PC-3 (cell line): ENCODE measurements around the gene SIX2. TPM values are rescaled to one million over a fixed set of nuclear protein-coding genes. Genes with fewer than 3 reads are reported as not detected.

ENCODE experiments used
- ATAC-seq: fragments of 200-7000 bp; cut with Tn5 transposase; 2 replicates; pipeline ENCODE4 v1.9.1; 2020; ENCODE audit warnings: mild to moderate bottlenecking, moderate library complexity
- BruUV-seq: library from RNA; stranded (reverse); fragments of 400-500 nt; replicated peaks from 2 replicates; lab custom pipeline; 2021; lab: Mats Ljungman, UMichigan
- CTCF ChIA-PET: fragments of 300-600 bp; sonication (Branson Sonifier 250); formaldehyde crosslinking; loops from one replicate; lab custom pipeline; 2022; ENCODE audit warnings: antibody characterized with exemption; lab: Charles Lee
- POLR2A ChIA-PET: fragments of 300-600 bp; sonication (Branson Sonifier 250); formaldehyde crosslinking; loops from one replicate; lab custom pipeline; 2022; ENCODE audit warnings: antibody characterized with exemption; ENCODE audit not compliant: unreplicated experiment; lab: Charles Lee
- DNase-seq: peaks from one replicate; pipeline ENCODE4 v3.0.0-alpha.2; 2015
- H2AFZ ChIP-seq: fragments of 300-600 bp; sonication (generic); 2 replicates; pipeline ENCODE4 v1.6.0; 2016; ENCODE audit warnings: antibody characterized with exemption, low read length
- H3F3A ChIP-seq: fragments of 300-600 bp; sonication (generic); one replicate; pipeline ENCODE4 v1.6.0; 2017; ENCODE audit warnings: antibody characterized with exemption, low read length, control low read depth, mild to moderate bottlenecking; ENCODE audit not compliant: unreplicated experiment
- H3K27ac ChIP-seq: fragments of 300-600 bp; sonication (generic); 2 replicates; pipeline ENCODE4 v1.5.1; 2016; ENCODE audit warnings: mild to moderate bottlenecking, low read length
- H3K27me3 ChIP-seq: fragments of 300-600 bp; sonication (generic); 2 replicates; pipeline ENCODE4 v1.6.1; 2016; ENCODE audit warnings: low read length, mixed read lengths
- H3K36me3 ChIP-seq: fragments of 300-600 bp; sonication (generic); 2 replicates; pipeline ENCODE4 v1.6.1; 2016; ENCODE audit warnings: low read depth, mixed run types, low read length, mixed read lengths
- H3K4me1 ChIP-seq: fragments of 300-600 bp; sonication (generic); 2 replicates; pipeline ENCODE4 v1.5.1; 2016; ENCODE audit warnings: low read length; ENCODE audit not compliant: insufficient read depth
- H3K4me2 ChIP-seq: fragments of 300-600 bp; sonication (generic); 2 replicates; pipeline ENCODE4 v1.6.0; 2016; ENCODE audit warnings: low read length
- H3K4me3 ChIP-seq: fragments of 300-600 bp; sonication (generic); 2 replicates; pipeline ENCODE4 v1.5.1; 2016; ENCODE audit warnings: mild to moderate bottlenecking, low read length, mixed read lengths
- H3K79me2 ChIP-seq: fragments of 300-600 bp; sonication (generic); 2 replicates; pipeline ENCODE4 v1.6.1; 2017; ENCODE audit warnings: low read length, mixed read lengths
- H3K9ac ChIP-seq: fragments of 300-600 bp; sonication (generic); 2 replicates; pipeline ENCODE4 v1.6.0; 2016; ENCODE audit warnings: mild to moderate bottlenecking, low read length
- H3K9me2 ChIP-seq: fragments of 300-600 bp; sonication (generic); replicated peaks from 2 replicates; pipeline ENCODE4 v1.6.1; 2016; ENCODE audit warnings: mixed run types, low read length, mixed read lengths
- H3K9me3 ChIP-seq: fragments of 300-600 bp; sonication (generic); 2 replicates; pipeline ENCODE4 v1.6.1; 2016; ENCODE audit warnings: low read length, mixed read lengths
- H4K20me1 ChIP-seq: fragments of 300-600 bp; sonication (generic); 2 replicates; pipeline ENCODE4 v1.6.1; 2016; ENCODE audit warnings: low read length, mixed read lengths
- EZH2 ChIP-seq: fragments of 300-600 bp; sonication (generic); IDR thresholded peaks from one replicate; pipeline ENCODE4 v1.6.1; 2017; ENCODE audit warnings: antibody characterized with exemption, mild to moderate bottlenecking, low read length; ENCODE audit not compliant: unreplicated experiment
- EZH2phosphoT487 ChIP-seq: fragments of 300-600 bp; sonication (generic); IDR thresholded peaks from 2 replicates; pipeline ENCODE4 v1.6.1; 2018; ENCODE audit warnings: mild to moderate bottlenecking, antibody characterized with exemption, low read length, borderline replicate concordance
- intact Hi-C: fragments of 100-400 bp; cut with micrococcal nuclease; formaldehyde crosslinking; loops from 2 replicates; pipeline ENCODE4 v1.9.0; 2023
- total RNA-seq: library from RNA; depleted of rRNA; stranded (reverse); fragments of >200 nt; gene quantifications from 2 replicates; pipeline ENCODE4 v1.2.3, GENCODE V29; 2014
- TF ChIP-seq, protein P1 (sequence below): fragments of 300-600 bp; sonication (generic); conservative IDR thresholded peaks from 2 replicates; pipeline ENCODE4 v1.5.1; 2017; ENCODE audit warnings: antibody characterized with exemption, low read depth, mild to moderate bottlenecking, low read length

Gene SIX2
- total RNA-seq, 1 experiment from 2014 or later = 27.9 TPM

DNA sequence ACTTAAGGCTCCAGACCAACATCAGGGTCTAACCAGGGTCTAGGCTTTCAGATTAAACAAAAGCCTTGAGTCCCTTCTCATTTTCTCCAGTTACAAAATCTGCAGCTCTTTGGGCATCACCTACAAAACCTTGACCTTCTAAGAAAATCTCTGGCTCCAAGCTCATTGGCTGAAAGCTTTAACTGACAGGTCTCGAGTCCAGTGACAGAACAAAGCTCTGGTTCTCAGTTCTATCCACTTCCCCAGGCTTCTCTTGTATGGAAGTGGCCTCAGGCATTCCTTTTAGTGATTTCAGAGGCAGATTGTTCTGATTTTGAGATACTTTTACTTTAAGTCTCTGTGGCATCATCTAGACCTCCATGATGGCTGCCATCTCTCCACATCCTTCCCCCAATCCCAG is 11.3 kb downstream of the SIX2 start:
- intact Hi-C loops = no loop called here
- Histone ChIP-seq H3K4me1 (no peaks in the 10 kb centered on the region), H3K79me2 (no peaks in the 10 kb centered on the region), H3K9ac (no peak overlapping the region), H3F3A (no peaks in the 10 kb centered on the region), H2AFZ (no peak overlapping the region), H3K27ac (no peak overlapping the region), H3K9me3 (no peaks in the 10 kb centered on the region), H3K9me2 (no peaks in the 10 kb centered on the region), H3K4me3 (no peak overlapping the region), H4K20me1 (no peaks in the 10 kb centered on the region), H3K36me3 (no peaks in the 10 kb centered on the region), H3K27me3 (no peaks in the 10 kb centered on the region), H3K4me2 (no peak overlapping the region)
- ChIA-PET CTCF (interaction anchor here (0.6 kb wide), 1 partner anchor 134 kb away, joined by 3 read pairs; no protein-coding TSS in a partner anchor), POLR2A (no interaction called here)
- no peak for ATAC-seq
- DNase-seq = no peak
- TF ChIP-seq, protein P1, sequence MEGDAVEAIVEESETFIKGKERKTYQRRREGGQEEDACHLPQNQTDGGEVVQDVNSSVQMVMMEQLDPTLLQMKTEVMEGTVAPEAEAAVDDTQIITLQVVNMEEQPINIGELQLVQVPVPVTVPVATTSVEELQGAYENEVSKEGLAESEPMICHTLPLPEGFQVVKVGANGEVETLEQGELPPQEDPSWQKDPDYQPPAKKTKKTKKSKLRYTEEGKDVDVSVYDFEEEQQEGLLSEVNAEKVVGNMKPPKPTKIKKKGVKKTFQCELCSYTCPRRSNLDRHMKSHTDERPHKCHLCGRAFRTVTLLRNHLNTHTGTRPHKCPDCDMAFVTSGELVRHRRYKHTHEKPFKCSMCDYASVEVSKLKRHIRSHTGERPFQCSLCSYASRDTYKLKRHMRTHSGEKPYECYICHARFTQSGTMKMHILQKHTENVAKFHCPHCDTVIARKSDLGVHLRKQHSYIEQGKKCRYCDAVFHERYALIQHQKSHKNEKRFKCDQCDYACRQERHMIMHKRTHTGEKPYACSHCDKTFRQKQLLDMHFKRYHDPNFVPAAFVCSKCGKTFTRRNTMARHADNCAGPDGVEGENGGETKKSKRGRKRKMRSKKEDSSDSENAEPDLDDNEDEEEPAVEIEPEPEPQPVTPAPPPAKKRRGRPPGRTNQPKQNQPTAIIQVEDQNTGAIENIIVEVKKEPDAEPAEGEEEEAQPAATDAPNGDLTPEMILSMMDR = no peak
- TF ChIP-seq EZH2 = no peak
- TF ChIP-seq EZH2phosphoT487 = no peak
- no TSS peak for BruUV-seq

DNA sequence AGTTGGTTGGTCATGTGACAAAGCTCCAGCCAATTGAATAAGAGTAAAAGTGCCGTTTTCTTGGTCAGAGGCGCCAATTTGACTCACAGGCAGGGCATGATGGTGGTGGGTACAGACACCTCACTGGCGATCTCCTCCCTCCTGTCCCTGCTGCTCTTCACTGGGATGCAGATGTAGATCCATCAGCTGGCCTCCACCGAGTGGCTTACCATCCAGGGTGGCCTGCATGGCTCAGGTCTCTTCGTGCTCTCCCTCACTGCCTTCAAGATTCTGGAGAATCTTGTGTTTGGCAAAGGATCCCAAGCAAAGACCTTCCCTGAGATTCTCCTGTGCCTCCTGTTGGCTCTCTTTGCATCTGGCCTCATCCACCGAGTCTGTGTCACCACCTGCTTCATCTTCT is 12.9 kb downstream of the SIX2 start:
- DNase-seq (no peak), ATAC-seq (no peak)
- intact Hi-C loops = no loop called here
- no peaks in the 10 kb centered on the region for H3K9me3 ChIP-seq
- POLR2A ChIA-PET = no interaction called here
- no TSS peak for BruUV-seq
- no peaks in the 10 kb centered on the region for H3K27me3 ChIP-seq
- no peaks in the 10 kb centered on the region for H3F3A ChIP-seq
- H3K4me1 ChIP-seq = no peaks in the 10 kb centered on the region
- H3K4me2 ChIP-seq = no peak overlapping the region
- no peaks in the 10 kb centered on the region for H3K79me2 ChIP-seq
- H3K9me2 ChIP-seq = no peaks in the 10 kb centered on the region
- no peak overlapping the region for H3K27ac ChIP-seq
- TF ChIP-seq EZH2 (no peak), EZH2phosphoT487 (no peak)
- TF ChIP-seq, protein P1 = no peak
- CTCF ChIA-PET = no interaction called here
- H3K9ac ChIP-seq = no peak overlapping the region
- H4K20me1 ChIP-seq = no peaks in the 10 kb centered on the region
- H2AFZ ChIP-seq = no peak overlapping the region
- H3K4me3 ChIP-seq = no peak overlapping the region
- H3K36me3 ChIP-seq = no peaks in the 10 kb centered on the region

DNA sequence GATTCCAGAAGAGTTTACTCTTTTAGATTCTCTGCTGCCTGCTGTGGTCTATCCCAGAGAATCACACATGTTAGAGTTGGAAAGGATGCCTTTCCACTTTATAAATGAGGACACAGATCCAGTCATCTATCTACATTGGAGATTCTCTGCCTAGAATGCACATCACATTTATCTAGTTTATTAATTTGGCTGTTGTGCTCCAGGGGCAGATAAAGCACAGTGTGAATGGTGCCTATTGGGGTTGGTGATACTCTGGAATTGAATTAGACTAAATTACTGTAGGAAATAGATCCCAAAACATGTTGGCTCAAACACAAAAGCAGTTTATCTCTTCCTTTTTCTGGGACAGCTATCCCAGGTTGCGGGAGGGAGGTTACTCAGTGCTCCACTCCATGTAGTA is 14.9 kb downstream of the SIX2 start:
- no peaks in the 10 kb centered on the region for H4K20me1 ChIP-seq
- no peaks in the 10 kb centered on the region for H3K27me3 ChIP-seq
- intact Hi-C loops = no loop called here
- no peak overlapping the region for H3K4me3 ChIP-seq
- DNase-seq (no peak), ATAC-seq (no peak)
- CTCF ChIA-PET = no interaction called here
- no peaks in the 10 kb centered on the region for H3K36me3 ChIP-seq
- POLR2A ChIA-PET = no interaction called here
- no peak overlapping the region for H3K4me2 ChIP-seq
- BruUV-seq = no TSS peak
- no peaks in the 10 kb centered on the region for H3K9me3 ChIP-seq
- no peaks in the 10 kb centered on the region for H3K4me1 ChIP-seq
- no peak overlapping the region for H2AFZ ChIP-seq
- no peak overlapping the region for H3K27ac ChIP-seq
- no peaks in the 10 kb centered on the region for H3K79me2 ChIP-seq
- H3K9ac ChIP-seq = no peak overlapping the region
- no peaks in the 10 kb centered on the region for H3K9me2 ChIP-seq
- H3F3A ChIP-seq = no peaks in the 10 kb centered on the region
- TF ChIP-seq EZH2 (no peak), EZH2phosphoT487 (no peak)
- TF ChIP-seq, protein P1 = no peak
